ENCODE data around the gene MTHFD2.
"Not testable (repeated sequence)": the region's sequence is repeated elsewhere in the genome, so short reads cannot be mapped to it uniquely, and the experiment has no call there.

The MTHFD2 gene

GRCh38 chr2:74226648-74227213 is 28.3 kb downstream of the MTHFD2 start:
- Histone ChIP-seq H3K4me1 (no peaks in the 10 kb centered on the region), H3K9me3 (no peaks in the 10 kb centered on the region), H3K27me3 (ENCODE audit: low read depth) (no peaks in the 10 kb centered on the region), H3K4me3 (no peak overlapping the region), H3K36me3 (replicated peaks) (no peaks in the 10 kb centered on the region; the same call in 1 of the 2 replicates)
- no peak for DNase-seq (ENCODE audit: low spot score in 2 of 2)
- in situ Hi-C loops (cut with MboI; ENCODE audit: low sequenced_read_pairs), result no loop called here

GRCh38 chr2:74227646-74228045 is 29.2 kb downstream of the MTHFD2 start:
- H3K4me1 ChIP-seq, result no peaks in the 10 kb centered on the region
- H3K36me3 ChIP-seq (replicated peaks), result no peaks in the 10 kb centered on the region
- H3K9me3 ChIP-seq, result no peaks in the 10 kb centered on the region
- in situ Hi-C loops (cut with MboI; ENCODE audit: low sequenced_read_pairs), result no loop called here
- no peaks in the 10 kb centered on the region for H3K27me3 ChIP-seq (ENCODE audit: low read depth)
- H3K4me3 ChIP-seq, result no peak overlapping the region
- DNase-seq (ENCODE audit: low spot score in 2 of 2), result peak in 1 of 2 experiments; percentile 36

- H3K9me3 ChIP-seq, result no peaks in the 10 kb centered on the region
- H3K36me3 ChIP-seq (replicated peaks), result no peaks in the 10 kb centered on the region
- no peak overlapping the region for H3K4me3 ChIP-seq
- no peak for DNase-seq (ENCODE audit: low spot score in 2 of 2)
- H3K4me1 ChIP-seq, result no peaks in the 10 kb centered on the region
- no peaks in the 10 kb centered on the region for H3K27me3 ChIP-seq (ENCODE audit: low read depth)
- in situ Hi-C loops (cut with MboI; ENCODE audit: low sequenced_read_pairs), result no loop called here
Observed at GRCh38 chr2:74228772-74229171, 30.4 kb downstream of the MTHFD2 start.

GRCh38 chr2:74229865-74230264 is 31.4 kb downstream of the MTHFD2 start:
- H3K9me3 ChIP-seq; H3K4me1 ChIP-seq; DNase-seq (ENCODE audit: low spot score in 2 of 2); H3K36me3 ChIP-seq (replicated peaks); H3K27me3 ChIP-seq (ENCODE audit: low read depth); H3K4me3 ChIP-seq; in situ Hi-C loops (cut with MboI; ENCODE audit: low sequenced_read_pairs): not testable (repeated sequence)

GRCh38 chr2:74232426-74232825 is 34.0 kb downstream of the MTHFD2 start:
- in situ Hi-C loops (cut with MboI; ENCODE audit: low sequenced_read_pairs), result no loop called here
- H3K4me1 ChIP-seq, result no peaks in the 10 kb centered on the region
- DNase-seq (ENCODE audit: low spot score in 2 of 2), result no peak
- H3K9me3 ChIP-seq, result no peaks in the 10 kb centered on the region
- no peaks in the 10 kb centered on the region for H3K27me3 ChIP-seq (ENCODE audit: low read depth)
- no peaks in the 10 kb centered on the region for H3K36me3 ChIP-seq (replicated peaks)
- no peak overlapping the region for H3K4me3 ChIP-seq

DNA sequence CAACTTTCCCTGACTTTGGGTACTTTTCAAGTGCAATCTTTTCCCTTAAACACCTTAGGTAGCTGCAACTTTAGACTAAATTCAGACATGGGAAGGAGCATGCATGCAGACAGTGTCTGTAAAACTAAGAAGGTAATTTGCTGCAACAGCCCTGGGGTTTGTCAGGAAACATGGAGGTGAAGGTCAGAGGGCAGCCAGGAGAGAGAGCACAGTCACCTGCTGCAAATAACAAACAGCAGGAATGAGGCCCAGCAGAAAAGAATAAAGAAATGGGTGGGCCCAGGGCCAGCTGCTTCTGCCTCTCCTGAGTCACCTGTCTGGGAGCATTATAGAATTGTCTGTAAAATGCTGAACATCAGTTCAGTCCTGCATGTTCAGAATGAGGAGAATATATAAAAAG is 35.2 kb downstream of the MTHFD2 start:
- H3K4me3 ChIP-seq, result no peak overlapping the region
- no peaks in the 10 kb centered on the region for H3K4me1 ChIP-seq
- no peaks in the 10 kb centered on the region for H3K36me3 ChIP-seq (replicated peaks)
- no peaks in the 10 kb centered on the region for H3K9me3 ChIP-seq
- H3K27me3 ChIP-seq (ENCODE audit: low read depth), result no peaks in the 10 kb centered on the region
- DNase-seq (ENCODE audit: low spot score in 2 of 2), result no peak
- in situ Hi-C loops (cut with MboI; ENCODE audit: low sequenced_read_pairs), result no loop called here

DNA sequence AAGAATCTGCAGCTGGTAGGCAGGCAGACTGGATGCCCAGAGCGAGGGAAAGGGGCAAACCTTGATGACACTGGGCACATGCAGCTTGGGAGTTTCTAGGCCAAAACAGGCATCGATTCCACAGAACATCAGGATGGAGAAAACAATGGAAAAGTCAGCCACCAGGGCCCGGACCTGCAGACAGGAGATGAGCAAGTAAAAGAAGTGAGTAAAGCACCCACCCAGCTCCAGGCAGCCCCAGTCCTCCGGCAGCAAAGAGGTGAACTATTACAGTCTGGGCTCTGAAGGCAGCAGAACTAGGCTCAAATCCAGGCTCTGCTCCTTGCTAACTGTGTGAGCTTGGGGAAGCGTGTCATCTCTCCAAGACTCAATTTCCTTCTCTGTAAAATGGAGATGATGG is 36.6 kb downstream of the MTHFD2 start:
- H3K4me1 ChIP-seq, result no peaks in the 10 kb centered on the region
- DNase-seq (ENCODE audit: low spot score in 2 of 2), result no peak
- no peaks in the 10 kb centered on the region for H3K36me3 ChIP-seq (replicated peaks)
- no peak overlapping the region for H3K4me3 ChIP-seq
- in situ Hi-C loops (cut with MboI; ENCODE audit: low sequenced_read_pairs), result no loop called here
- H3K27me3 ChIP-seq (ENCODE audit: low read depth), result 0 out of 2 replicates have a peak, but pooled peaks cover 5% of the 10 kb centered on the region
- no peaks in the 10 kb centered on the region for H3K9me3 ChIP-seq

- H3K4me3 ChIP-seq, result no peak overlapping the region
- no peak for DNase-seq (ENCODE audit: low spot score in 2 of 2)
- H3K27me3 ChIP-seq (ENCODE audit: low read depth), result 0 out of 2 replicates have a peak, but pooled peaks cover 5% of the 10 kb centered on the region
- in situ Hi-C loops (cut with MboI; ENCODE audit: low sequenced_read_pairs), result no loop called here
- no peaks in the 10 kb centered on the region for H3K4me1 ChIP-seq
- no peaks in the 10 kb centered on the region for H3K9me3 ChIP-seq
- no peaks in the 10 kb centered on the region for H3K36me3 ChIP-seq (replicated peaks)
Observed at GRCh38 chr2:74238879-74239278, 40.5 kb downstream of the MTHFD2 start.

DNA sequence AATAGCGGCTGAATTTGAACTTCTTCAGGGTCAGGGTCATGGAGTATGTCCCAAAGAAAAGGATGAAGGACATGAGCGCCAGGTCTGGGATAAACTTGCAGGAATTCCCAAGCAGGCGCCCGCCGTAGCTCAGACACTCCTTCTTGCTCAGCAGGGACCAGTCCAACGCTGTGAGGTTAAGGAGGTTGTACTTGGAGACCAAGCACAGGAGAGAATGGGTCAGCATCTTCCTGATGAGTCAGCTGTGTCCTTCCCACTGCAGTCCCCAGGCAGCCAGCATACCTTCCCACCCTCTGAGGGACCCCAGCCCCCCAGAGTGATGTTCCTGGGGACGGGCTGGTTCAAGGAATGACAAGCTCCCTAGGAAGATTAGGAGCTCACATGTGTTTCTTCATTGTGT is 40.9 kb downstream of the MTHFD2 start:
- Histone ChIP-seq H3K9me3 (no peaks in the 10 kb centered on the region), H3K4me3 (no peak overlapping the region), H3K27me3 (ENCODE audit: low read depth) (0 out of 2 replicates have a peak, but pooled peaks cover 5% of the 10 kb centered on the region), H3K36me3 (replicated peaks) (no peaks in the 10 kb centered on the region), H3K4me1 (no peaks in the 10 kb centered on the region)
- no peak for DNase-seq (ENCODE audit: low spot score in 2 of 2)
- in situ Hi-C loops (cut with MboI; ENCODE audit: low sequenced_read_pairs), result no loop called here

DNA sequence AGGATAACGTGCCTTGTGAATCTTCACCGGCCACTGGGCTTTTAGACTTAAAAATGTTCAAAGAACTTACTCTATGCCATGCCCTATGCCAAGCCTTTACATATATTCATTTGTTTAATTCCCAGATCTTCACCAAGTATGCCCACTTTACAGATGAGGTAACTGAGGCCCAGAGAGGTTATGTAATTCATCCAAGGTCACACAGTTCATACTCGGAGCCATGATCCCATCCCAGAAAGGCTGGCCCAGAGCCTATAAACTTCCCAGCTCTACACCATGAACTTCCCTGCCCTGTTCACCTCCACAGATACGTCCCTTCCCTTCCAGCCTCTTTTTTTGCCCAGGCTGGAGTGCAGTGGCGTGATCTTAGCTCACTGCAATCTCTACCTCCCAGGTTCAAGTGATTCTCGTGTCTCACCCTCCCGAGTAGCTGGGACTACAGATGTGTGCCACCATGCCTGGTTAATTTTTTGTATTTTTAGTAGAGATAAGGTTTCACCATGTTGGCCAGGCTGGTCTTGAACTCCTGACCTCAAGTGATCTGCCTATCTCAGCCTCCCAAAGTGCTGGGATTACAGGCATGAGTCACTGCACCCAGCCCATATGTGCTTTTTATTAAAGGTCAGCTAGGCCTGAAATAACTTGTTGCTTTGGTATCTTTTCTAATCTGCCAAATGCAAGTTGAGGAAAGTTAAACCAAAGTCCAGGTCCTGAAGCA is 44.1 kb downstream of the MTHFD2 start:
- in situ Hi-C loops (cut with MboI; ENCODE audit: low sequenced_read_pairs), result no loop called here
- H3K4me3 ChIP-seq, result no peak overlapping the region
- H3K9me3 ChIP-seq, result no peaks in the 10 kb centered on the region
- H3K4me1 ChIP-seq, result no peaks in the 10 kb centered on the region
- no peak for DNase-seq (ENCODE audit: low spot score in 2 of 2)
- H3K27me3 ChIP-seq (ENCODE audit: low read depth), result 0 out of 2 replicates have a peak, but pooled peaks cover 5% of the 10 kb centered on the region
- no peaks in the 10 kb centered on the region for H3K36me3 ChIP-seq (replicated peaks)

GRCh38 chr2:74244286-74244685 is 45.9 kb downstream of the MTHFD2 start:
- DNase-seq (ENCODE audit: low spot score in 2 of 2), result no peak
- no peak overlapping the region for H3K4me3 ChIP-seq
- in situ Hi-C loops (cut with MboI; ENCODE audit: low sequenced_read_pairs), result no loop called here
- H3K36me3 ChIP-seq (replicated peaks), result no peaks in the 10 kb centered on the region
- no peaks in the 10 kb centered on the region for H3K9me3 ChIP-seq
- no peaks in the 10 kb centered on the region for H3K4me1 ChIP-seq
- H3K27me3 ChIP-seq (ENCODE audit: low read depth), result no peaks in the 10 kb centered on the region

- in situ Hi-C loops (cut with MboI; ENCODE audit: low sequenced_read_pairs), result no loop called here
- Histone ChIP-seq H3K4me1 (no peaks in the 10 kb centered on the region), H3K36me3 (replicated peaks) (no peaks in the 10 kb centered on the region), H3K27me3 (ENCODE audit: low read depth) (no peaks in the 10 kb centered on the region), H3K4me3 (no peak overlapping the region), H3K9me3 (no peaks in the 10 kb centered on the region)
- DNase-seq (ENCODE audit: low spot score in 2 of 2), result no peak
Observed at GRCh38 chr2:74246496-74247195, 48.2 kb downstream of the MTHFD2 start.

DNA sequence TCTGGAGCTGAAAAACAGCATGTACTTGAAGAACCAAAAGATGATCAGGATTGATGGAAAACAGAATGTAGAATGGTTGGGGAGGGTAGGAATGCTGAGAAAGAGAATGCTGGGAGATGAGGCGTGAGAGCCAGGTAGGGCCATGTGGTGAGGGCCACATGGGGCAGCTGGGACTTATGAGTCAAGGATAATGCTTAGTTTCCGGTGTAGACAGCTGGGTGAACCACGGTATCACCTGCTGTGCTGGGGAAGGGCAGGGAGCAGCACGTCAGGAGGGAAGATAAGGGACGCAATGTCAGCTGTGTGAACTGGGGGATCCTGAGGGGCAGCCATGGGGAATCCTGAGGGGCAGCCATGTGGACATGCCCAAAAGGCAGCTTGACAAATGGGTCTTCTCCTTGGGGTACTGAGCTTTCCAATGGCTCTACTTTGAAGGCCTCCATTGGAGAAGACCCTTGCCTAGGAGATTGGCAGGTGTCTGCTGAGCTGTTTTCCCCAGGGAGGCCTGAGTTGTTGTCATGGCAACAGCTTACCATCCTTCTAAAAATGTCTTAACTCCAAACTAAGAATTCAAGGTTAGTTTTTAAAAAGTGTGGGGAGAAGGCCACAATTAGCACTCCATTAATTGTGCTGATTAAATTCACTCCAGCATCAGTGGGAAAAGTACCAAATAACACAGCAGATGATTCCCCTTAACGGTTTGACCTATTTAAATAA is 51.1 kb downstream of the MTHFD2 start:
- no peak overlapping the region for H3K4me3 ChIP-seq
- in situ Hi-C loops (cut with MboI; ENCODE audit: low sequenced_read_pairs), result loop anchor here (5.0 kb wide), 1 partner anchor 88 kb away; no protein-coding TSS in a partner anchor
- no peaks in the 10 kb centered on the region for H3K4me1 ChIP-seq
- H3K36me3 ChIP-seq (replicated peaks), result no peaks in the 10 kb centered on the region
- H3K27me3 ChIP-seq (ENCODE audit: low read depth), result no peaks in the 10 kb centered on the region
- H3K9me3 ChIP-seq, result no peaks in the 10 kb centered on the region
- DNase-seq (ENCODE audit: low spot score in 2 of 2), result no peak

Measured in HAP-1 (cell line).